ENCODE data around the gene UBP1.
"Not testable (repeated sequence)": the region's sequence is repeated elsewhere in the genome, so short reads cannot be mapped to it uniquely, and the experiment has no call there.

Gene UBP1

GRCh38 chr3:33442190-33442589 lies 2.0 kb upstream of the UBP1 start:
- intact Hi-C loops (cut with micrococcal nuclease) = no loop called here
- Mint-ChIP-seq H3K4me1 (ENCODE audit: low read depth) (peaks cover 32% of the 10 kb centered on the region), H3K27ac (peak overlapping the region; percentile 100), H3K9me3 (no peaks in the 10 kb centered on the region), H3K27me3 (no peaks in the 10 kb centered on the region), H3K36me3 (ENCODE audit: low read depth) (peaks cover 17% of the 10 kb centered on the region), H3K4me3 (no peak overlapping the region)

GRCh38 chr3:33441225-33441976 lies 1.2 kb upstream of the UBP1 start:
- Mint-ChIP-seq H3K27me3 (no peaks in the 10 kb centered on the region), H3K9me3 (no peaks in the 10 kb centered on the region), H3K4me1 (ENCODE audit: low read depth) (peaks cover 35% of the 10 kb centered on the region), H3K27ac (peak overlapping the region; percentile 100), H3K36me3 (ENCODE audit: low read depth) (peaks cover 17% of the 10 kb centered on the region), H3K4me3 (peak overlapping the region; percentile 100)
- intact Hi-C loops (cut with micrococcal nuclease) = no loop called here

- no peaks in the 10 kb centered on the region for H3K27me3 Mint-ChIP-seq
- peaks cover 34% of the 10 kb centered on the region for H3K4me1 Mint-ChIP-seq (ENCODE audit: low read depth)
These were observed 468 bp downstream of the UBP1 start for GRCh38 chr3:33439546-33440327.

GRCh38 chr3:33438881-33439545 lies 1.2 kb downstream of the UBP1 start:
- intact Hi-C loops (cut with micrococcal nuclease) = loop anchor here (2.0 to 10.0 kb wide), 3 partner anchors 18 to 356 kb away; partner anchors contain the start of genes CLASP2 and PDCD6IP
- Mint-ChIP-seq H3K4me1 (ENCODE audit: low read depth) (peaks cover 36% of the 10 kb centered on the region), H3K9me3 (no peaks in the 10 kb centered on the region), H3K4me3 (peak overlapping the region; percentile 79), H3K36me3 (ENCODE audit: low read depth) (peaks cover 17% of the 10 kb centered on the region), H3K27ac (peak overlapping the region; percentile 100), H3K27me3 (no peaks in the 10 kb centered on the region)

More at GRCh38 chr3:33439546-33440327, 468 bp downstream of the UBP1 start:
- H3K27ac Mint-ChIP-seq = peak overlapping the region; percentile 100
- H3K9me3 Mint-ChIP-seq = no peaks in the 10 kb centered on the region
- intact Hi-C loops (cut with micrococcal nuclease) = loop anchor here (2.0 to 10.0 kb wide), 3 partner anchors 19 to 355 kb away; partner anchors contain the start of genes CLASP2 and PDCD6IP
- H3K4me3 Mint-ChIP-seq = peak overlapping the region; percentile 100
- peaks cover 17% of the 10 kb centered on the region for H3K36me3 Mint-ChIP-seq (ENCODE audit: low read depth)

- H3K36me3 Mint-ChIP-seq (ENCODE audit: low read depth) = peaks cover 17% of the 10 kb centered on the region
- H3K4me3 Mint-ChIP-seq = peak overlapping the region; percentile 79
- no peaks in the 10 kb centered on the region for H3K27me3 Mint-ChIP-seq
- intact Hi-C loops (cut with micrococcal nuclease) = loop anchor here (2.0 to 10.0 kb wide), 3 partner anchors 17 to 357 kb away; partner anchors contain the start of genes CLASP2 and PDCD6IP
- peak overlapping the region; percentile 100 for H3K27ac Mint-ChIP-seq
- H3K4me1 Mint-ChIP-seq (ENCODE audit: low read depth) = peaks cover 43% of the 10 kb centered on the region
- H3K9me3 Mint-ChIP-seq = no peaks in the 10 kb centered on the region
These were observed 1.9 kb downstream of the UBP1 start for GRCh38 chr3:33438284-33438668.

- H3K27me3 Mint-ChIP-seq = no peaks in the 10 kb centered on the region
- intact Hi-C loops (cut with micrococcal nuclease) = loop anchor here (2.0 to 10.0 kb wide), 3 partner anchors 17 to 357 kb away; partner anchors contain the start of genes CLASP2 and PDCD6IP
- no peaks in the 10 kb centered on the region for H3K9me3 Mint-ChIP-seq
- H3K36me3 Mint-ChIP-seq (ENCODE audit: low read depth) = peaks cover 17% of the 10 kb centered on the region
- peak overlapping the region; percentile 100 for H3K27ac Mint-ChIP-seq
- H3K4me3 Mint-ChIP-seq = peak overlapping the region; percentile 79
- peaks cover 49% of the 10 kb centered on the region for H3K4me1 Mint-ChIP-seq (ENCODE audit: low read depth)
These were observed 2.5 kb downstream of the UBP1 start for GRCh38 chr3:33437556-33438283.

GRCh38 chr3:33433843-33434242 lies 6.4 kb downstream of the UBP1 start:
- H3K9me3 Mint-ChIP-seq = no peaks in the 10 kb centered on the region
- H3K27ac Mint-ChIP-seq = no peak overlapping the region
- H3K4me1 Mint-ChIP-seq (ENCODE audit: low read depth) = peaks cover 70% of the 10 kb centered on the region
- intact Hi-C loops (cut with micrococcal nuclease) = loop anchor here (10.0 kb wide), 1 partner anchor 361 kb away; the partner anchor contains the start of gene PDCD6IP
- H3K4me3 Mint-ChIP-seq = no peak overlapping the region
- peaks cover under 1% of the 10 kb centered on the region for H3K36me3 Mint-ChIP-seq (ENCODE audit: low read depth)
- no peaks in the 10 kb centered on the region for H3K27me3 Mint-ChIP-seq

GRCh38 chr3:33430571-33430970 lies 9.6 kb downstream of the UBP1 start:
- Mint-ChIP-seq H3K36me3 (ENCODE audit: low read depth) (no peaks in the 10 kb centered on the region), H3K9me3 (no peaks in the 10 kb centered on the region), H3K27ac (peak overlapping the region; percentile 53), H3K4me1 (ENCODE audit: low read depth) (peaks cover 74% of the 10 kb centered on the region), H3K27me3 (no peaks in the 10 kb centered on the region), H3K4me3 (no peak overlapping the region)
- intact Hi-C loops (cut with micrococcal nuclease) = loop anchor here (10.0 kb wide), 1 partner anchor 364 kb away; the partner anchor contains the start of gene PDCD6IP

GRCh38 chr3:33430061-33430460 lies 10.1 kb downstream of the UBP1 start:
- H3K4me3 Mint-ChIP-seq = no peak overlapping the region
- peaks cover 78% of the 10 kb centered on the region for H3K4me1 Mint-ChIP-seq (ENCODE audit: low read depth)
- H3K36me3 Mint-ChIP-seq (ENCODE audit: low read depth) = peaks cover 4% of the 10 kb centered on the region
- intact Hi-C loops (cut with micrococcal nuclease) = loop anchor here (10.0 kb wide), 1 partner anchor 365 kb away; the partner anchor contains the start of gene PDCD6IP
- H3K27ac Mint-ChIP-seq = peak overlapping the region; percentile 53
- no peaks in the 10 kb centered on the region for H3K9me3 Mint-ChIP-seq
- no peaks in the 10 kb centered on the region for H3K27me3 Mint-ChIP-seq

GRCh38 chr3:33429306-33429705 lies 10.9 kb downstream of the UBP1 start:
- peak overlapping the region; percentile 74 for H3K27ac Mint-ChIP-seq
- H3K4me3 Mint-ChIP-seq = not testable (repeated sequence)

GRCh38 chr3:33428734-33429133 lies 11.5 kb downstream of the UBP1 start:
- Mint-ChIP-seq H3K27me3 (no peaks in the 10 kb centered on the region), H3K4me3 (peak overlapping the region; percentile 27), H3K9me3 (no peaks in the 10 kb centered on the region), H3K4me1 (ENCODE audit: low read depth) (peaks cover 79% of the 10 kb centered on the region), H3K36me3 (ENCODE audit: low read depth) (peaks cover 11% of the 10 kb centered on the region), H3K27ac (peak overlapping the region; percentile 74)
- intact Hi-C loops (cut with micrococcal nuclease) = no loop called here

More at GRCh38 chr3:33429306-33429705, 10.9 kb downstream of the UBP1 start:
- H3K27me3 Mint-ChIP-seq; intact Hi-C loops (cut with micrococcal nuclease); H3K9me3 Mint-ChIP-seq: not testable (repeated sequence)
- Mint-ChIP-seq H3K36me3 (ENCODE audit: low read depth) (peaks cover 11% of the 10 kb centered on the region), H3K4me1 (ENCODE audit: low read depth) (peaks cover 83% of the 10 kb centered on the region)

GRCh38 chr3:33426630-33427317 lies 13.4 kb downstream of the UBP1 start:
- Mint-ChIP-seq H3K4me1 (ENCODE audit: low read depth) (peaks cover 66% of the 10 kb centered on the region), H3K36me3 (ENCODE audit: low read depth) (peaks cover 28% of the 10 kb centered on the region), H3K27ac (no peak overlapping the region), H3K9me3 (no peaks in the 10 kb centered on the region), H3K4me3 (no peak overlapping the region), H3K27me3 (no peaks in the 10 kb centered on the region)
- intact Hi-C loops (cut with micrococcal nuclease) = no loop called here

Data from dendritic cell treated with granulocyte-macrophage colony-stimulating factor and Interleukin-4, amounts not matched to agents 40 ng/mL and 50 ng/mL, for 4 days (primary cell).